ENCODE measurements around the gene DNASE1L1.

The DNASE1L1 gene

GRCh38 chrX:154380787-154381186 lies 28.3 kb downstream of the DNASE1L1 start:
- DNase-seq, result no peak

- DNase-seq, result no peak
These were observed 28.9 kb downstream of the DNASE1L1 start for GRCh38 chrX:154380153-154380552.

- DNase-seq, result no peak
These were observed 29.5 kb downstream of the DNASE1L1 start for GRCh38 chrX:154379569-154379951.

DNA sequence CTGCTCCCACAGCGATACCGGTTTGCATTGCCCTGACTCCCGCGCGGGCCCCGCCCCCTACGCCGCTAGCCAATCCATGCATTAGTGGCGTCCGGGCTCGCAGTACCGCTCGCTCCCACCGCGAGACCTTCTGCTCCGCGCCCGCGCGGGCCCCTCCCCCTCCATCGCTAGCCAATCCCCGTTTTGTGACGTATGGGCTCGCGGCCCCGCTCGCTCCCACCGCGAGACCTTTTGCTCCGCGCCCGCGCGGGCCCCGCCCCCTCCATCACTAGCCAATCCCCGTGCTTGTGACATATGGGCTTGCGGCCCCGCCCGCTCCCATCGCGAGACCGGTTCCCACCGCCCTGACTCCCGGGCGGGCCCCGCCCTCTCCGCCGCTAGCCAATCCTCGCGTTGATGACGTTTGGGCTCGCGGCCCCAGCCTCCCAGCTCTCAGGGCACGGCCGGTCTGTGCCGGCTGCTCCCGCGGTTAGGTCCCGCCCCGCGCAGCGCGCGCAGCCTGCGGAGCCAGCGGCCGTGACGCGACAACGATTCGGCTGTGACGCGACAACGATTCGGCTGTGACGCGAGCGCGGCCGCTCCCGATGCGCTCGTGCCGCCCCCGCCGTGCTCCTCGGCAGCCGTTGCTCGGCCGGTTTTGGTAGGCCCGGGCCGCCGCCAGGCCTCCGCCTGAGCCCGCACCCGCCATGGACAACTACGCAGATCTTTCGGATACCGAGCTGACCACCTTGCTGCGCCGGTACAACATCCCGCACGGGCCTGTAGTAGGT lies 30.1 kb downstream of the DNASE1L1 start, which contains the start of gene EMD:
TSS of gene EMD (plus strand) at position 497 of the 770 bp plus-strand sequence. CDS start at position 687, 190 bp downstream.
- DNase-seq, result peak; percentile 92 to 95

GRCh38 chrX:154378059-154378798 lies 30.8 kb downstream of the DNASE1L1 start:
- DNase-seq, result no peak

DNA sequence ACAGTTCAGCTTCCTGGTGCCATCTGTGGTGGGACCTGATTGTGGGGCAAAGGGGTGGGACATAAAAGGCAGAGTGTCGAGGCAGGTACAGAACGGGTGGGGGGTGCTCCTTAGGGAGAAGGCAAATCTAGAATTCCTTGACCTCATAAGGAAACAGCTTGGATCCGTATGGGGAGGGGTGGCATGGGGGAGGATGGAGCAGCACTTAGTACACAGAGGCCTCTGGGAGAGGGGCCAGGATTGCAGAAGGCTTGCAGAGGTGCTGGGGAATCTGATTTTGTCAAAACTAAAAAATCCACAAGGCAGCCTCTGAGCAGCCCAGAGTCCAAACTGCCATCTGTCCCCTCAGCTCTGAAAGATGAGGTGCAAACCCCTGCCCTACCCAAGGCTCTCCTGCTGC lies 32.3 kb downstream of the DNASE1L1 start:
- DNase-seq, result no peak

GRCh38 chrX:154375156-154375504 lies 33.9 kb downstream of the DNASE1L1 start:
- no peak for DNase-seq

GRCh38 chrX:154374313-154375155 lies 34.5 kb downstream of the DNASE1L1 start, which contains the start of gene FLNA:
FLNA (minus strand) TSS chrX:154374634; CDS start chrX:154371245, 3,389 bp downstream.
- DNase-seq, result no peak

DNA sequence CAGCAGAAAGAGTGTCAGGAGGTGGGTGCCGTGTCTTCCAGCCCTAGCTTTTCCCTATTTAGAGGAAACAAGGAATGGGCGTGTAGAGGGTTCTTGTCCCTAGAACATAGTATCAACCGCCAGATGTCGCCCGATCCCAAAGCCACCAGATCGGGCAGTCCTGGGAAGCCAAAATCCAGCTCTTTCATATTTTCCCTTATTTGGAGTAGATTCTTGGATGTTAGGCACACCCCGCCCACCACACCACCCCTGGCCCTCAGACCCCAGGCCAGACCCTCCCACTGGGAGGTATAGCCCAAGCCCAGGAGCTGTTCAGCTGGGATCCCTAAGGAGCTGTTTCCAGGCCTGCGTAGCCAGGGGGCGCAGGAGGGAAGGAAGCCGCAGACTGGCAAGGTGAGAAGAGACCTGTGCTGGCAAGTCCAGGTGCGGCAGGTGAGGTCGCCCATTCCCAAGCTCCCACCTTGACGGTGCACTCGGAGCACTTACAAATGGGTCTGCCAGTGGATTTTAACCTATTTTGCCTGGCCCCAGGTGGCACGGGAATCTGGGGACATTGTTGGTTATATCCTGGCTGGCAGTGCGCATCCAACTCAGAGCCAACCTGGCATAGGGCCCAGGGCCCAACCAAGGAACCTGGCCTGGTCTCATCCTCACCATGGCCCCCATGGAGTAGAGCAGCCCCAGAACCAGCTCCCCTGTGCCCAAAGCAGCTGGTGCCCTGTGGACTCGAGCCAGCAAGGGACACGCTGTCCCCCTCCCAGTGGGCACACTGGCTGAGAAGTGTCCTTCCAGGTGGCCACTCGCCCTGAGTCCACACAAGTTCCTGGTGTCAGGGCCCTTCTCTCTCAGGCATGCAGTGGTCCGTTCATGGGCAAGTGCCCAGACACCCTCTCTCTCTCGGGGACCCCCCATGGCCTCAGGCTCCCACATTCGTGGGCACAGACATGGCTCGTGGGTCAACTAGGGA lies 35.4 kb downstream of the DNASE1L1 start:
- no peak for DNase-seq

DNA sequence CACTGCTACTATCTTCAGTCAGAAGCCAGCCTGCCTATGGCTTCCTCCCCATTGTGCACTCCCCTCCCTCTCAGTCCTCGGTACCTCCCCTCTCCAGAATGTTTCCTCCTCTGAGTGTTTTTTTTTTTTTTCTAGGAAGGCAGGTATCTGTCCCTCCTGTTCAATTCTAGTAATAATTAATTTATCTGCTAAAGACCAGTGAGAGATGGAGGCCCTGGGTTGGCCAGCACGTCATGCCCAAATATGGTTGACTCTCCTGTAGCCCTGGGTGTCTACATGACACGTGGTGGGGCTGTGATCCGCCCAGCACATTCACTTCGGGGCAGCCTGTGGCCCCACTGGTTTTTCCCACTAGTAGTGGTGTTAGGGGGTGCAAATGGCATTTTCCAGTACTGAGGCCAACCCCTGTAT lies 36.4 kb downstream of the DNASE1L1 start:
- no peak for DNase-seq

DNA sequence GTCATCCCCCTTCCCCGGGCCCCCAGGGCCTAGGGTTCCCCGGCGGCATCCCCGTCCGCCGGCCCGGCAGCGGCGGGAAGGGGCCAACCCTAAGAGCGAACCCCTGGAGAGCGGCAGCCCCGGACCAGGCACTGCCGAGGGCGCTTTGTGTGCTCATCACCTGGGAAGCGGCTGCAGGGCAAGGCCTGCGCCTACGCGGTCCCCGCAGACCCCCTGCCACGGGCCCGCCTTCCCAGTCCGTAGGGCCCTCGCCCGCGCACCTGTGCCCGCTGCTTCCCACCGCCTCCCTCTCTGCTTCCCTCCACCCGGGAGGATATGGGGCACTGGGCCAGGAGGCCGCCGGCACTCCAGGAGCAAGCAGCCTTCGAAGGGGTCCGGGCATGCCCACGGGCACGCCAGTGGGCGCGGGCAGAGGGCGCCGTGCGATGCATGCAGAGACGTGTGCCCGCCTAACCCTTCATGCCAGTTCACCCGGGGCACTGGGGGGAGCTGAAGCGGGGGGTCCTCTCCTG lies 37.2 kb downstream of the DNASE1L1 start:
- no peak for DNase-seq

DNA sequence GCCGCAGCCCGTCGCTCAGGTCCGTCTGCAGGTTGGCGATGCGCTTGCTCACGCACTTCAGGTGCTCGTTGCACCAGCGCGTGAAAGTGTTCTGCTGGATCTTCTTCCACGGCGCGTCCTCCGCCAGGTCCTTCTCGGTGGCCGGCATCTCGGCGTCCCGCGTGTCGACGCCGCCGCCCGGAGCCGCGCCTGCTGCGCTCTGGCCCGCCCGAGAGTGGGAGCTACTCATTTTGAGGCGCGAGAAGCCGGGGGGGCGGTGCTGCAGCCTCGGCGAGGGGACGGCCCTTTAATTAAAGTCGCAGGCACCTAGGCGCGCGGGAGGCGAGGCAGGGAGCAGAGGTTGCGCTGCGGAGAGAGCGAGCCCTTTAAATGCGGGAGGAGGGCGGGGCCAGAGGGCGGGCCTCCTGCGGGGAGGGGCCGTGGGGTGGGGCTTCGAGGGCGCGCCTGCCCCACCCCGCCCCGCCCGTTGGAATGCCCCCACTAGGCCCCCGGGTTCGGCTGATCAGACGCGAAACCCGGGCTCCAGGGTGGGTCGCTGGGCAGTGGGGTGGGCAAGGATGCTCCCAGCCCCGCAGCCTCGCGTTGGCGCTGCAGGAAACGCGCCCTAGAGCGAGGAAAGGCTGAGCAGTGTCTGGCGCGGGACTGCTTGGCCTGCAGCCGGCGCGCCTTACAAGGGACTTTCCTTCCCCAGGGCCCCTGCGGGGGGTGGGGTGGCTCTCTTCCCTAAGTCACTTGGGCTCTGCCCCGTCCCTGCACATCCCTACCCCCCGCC lies 37.9 kb downstream of the DNASE1L1 start:
- DNase-seq, result peak; percentile 88 to 90

DNA sequence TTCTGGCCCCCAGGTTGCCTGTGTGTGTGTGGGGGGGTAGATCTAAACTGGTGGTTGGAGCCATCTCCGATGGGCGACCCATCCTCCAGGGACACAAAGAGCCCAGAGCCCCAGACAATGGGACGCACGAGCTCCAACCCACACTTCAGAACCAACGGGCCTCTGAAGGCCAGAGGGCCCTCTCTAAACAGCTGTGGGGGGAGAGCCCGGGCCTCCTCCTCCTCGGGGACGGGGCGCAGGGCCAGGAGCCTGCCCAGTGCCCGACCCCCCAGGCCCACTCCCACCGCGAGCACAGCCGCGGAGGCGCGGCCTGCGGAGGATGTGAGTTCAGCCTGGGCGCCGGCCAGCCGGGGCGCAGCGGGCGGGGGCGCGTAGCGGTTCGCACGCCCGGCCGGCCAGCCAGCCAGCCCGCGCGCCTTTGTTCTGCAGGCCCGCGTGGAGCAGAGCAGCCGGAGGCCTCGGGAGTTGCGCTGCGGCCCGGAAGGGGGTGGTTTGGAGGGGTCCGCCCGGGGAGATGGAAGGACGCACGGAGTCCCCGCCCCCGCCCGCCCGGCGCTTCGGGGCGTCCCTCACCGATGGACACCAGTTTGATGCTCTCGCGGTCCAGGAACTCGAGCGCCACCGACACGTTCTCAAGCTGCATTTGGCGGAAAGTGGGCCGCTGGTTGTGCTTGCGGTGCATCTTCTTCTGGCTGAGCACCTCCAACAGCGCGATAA lies 38.6 kb downstream of the DNASE1L1 start:
- DNase-seq, result no peak

GRCh38 chrX:154369449-154370299 lies 39.4 kb downstream of the DNASE1L1 start:
- peak; percentile 54 to 63 for DNase-seq

GRCh38 chrX:154368630-154369448 lies 40.2 kb downstream of the DNASE1L1 start:
- peak; percentile 83 to 86 for DNase-seq

DNA sequence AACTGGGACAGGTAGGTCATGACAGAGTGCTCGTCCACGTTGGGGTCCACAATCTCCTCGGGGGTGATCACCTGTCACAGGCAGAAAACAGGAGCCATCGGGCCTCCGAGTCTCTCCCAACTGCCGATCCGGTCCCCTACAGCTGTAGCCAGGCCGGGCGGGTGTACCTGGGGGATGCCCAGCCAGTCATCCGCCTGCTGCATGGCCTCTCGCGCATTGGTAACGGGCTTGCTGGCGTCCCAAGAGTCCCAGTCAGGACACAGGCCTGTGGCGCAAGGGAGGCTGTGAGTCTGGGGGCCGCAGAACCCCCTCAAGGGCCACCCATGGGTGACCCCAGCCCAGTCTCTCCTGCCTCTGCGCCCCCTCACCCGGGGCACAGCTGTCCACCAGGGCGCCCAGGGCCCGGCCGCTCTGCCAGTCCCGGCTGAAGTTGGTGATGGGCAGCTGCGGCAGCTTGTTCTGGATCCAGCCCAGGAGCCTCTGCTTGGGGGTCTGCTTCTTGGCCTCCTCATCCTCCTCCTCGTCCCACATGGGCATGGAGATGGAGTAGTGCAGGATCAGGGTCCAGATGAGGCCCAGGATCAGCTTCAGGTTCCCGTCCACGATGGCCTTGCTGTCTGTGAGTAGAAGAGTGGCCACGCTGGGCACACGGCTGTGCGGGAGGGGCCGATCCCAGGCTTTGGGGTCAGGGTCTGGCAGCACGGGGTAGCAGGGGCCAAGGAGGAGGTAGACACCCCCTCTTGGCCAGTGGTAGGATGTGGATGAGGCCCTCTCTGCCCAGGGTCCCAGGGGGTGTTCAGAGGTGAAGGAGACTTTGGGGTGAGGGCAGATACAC lies 41.4 kb downstream of the DNASE1L1 start:
- DNase-seq, result no peak

- no peak for DNase-seq
These were observed 42.4 kb downstream of the DNASE1L1 start for GRCh38 chrX:154366666-154367055.
